Skin of body (tissue), 2 donors: ENCODE data around the gene UBAC1. TPM values are rescaled to one million over a fixed set of nuclear protein-coding genes. Genes with fewer than 3 reads are reported as not detected.
"Not testable (repeated sequence)": the region's sequence is repeated elsewhere in the genome, so short reads cannot be mapped to it uniquely, and the experiment has no call there.

Source experiments
- DNase-seq: peaks from one replicate; lab custom pipeline; 2025; lab: John Stamatoyannopoulos, UW
- total RNA-seq: library from RNA; depleted of rRNA; stranded (reverse); fragments of >200 nt; gene quantifications from one replicate; pipeline ENCODE4 v1.2.3, GENCODE V29; 2014

Gene UBAC1
- total RNA-seq, 1 donor from 2014 or later: 27.2 TPM

- DNase-seq: no peak
Measured at GRCh38 chr9:135978642-135979546, 17.7 kb upstream of the UBAC1 start.

- DNase-seq: no peak
Measured at GRCh38 chr9:135976944-135977343, 15.8 kb upstream of the UBAC1 start.

- no peak for DNase-seq
Measured at GRCh38 chr9:135976531-135976930, 15.4 kb upstream of the UBAC1 start.

- no peak for DNase-seq
Measured at GRCh38 chr9:135975834-135976233, 14.7 kb upstream of the UBAC1 start.

GRCh38 chr9:135974220-135974573 is 13.0 kb upstream of the UBAC1 start:
- DNase-seq: no peak

- DNase-seq: no peak
Measured at GRCh38 chr9:135973277-135974219, 12.4 kb upstream of the UBAC1 start.

GRCh38 chr9:135971892-135972291 is 10.7 kb upstream of the UBAC1 start:
- DNase-seq: no peak

GRCh38 chr9:135971111-135971766 is 10.1 kb upstream of the UBAC1 start:
- DNase-seq: peak; percentile 61

GRCh38 chr9:135970128-135970815 is 9.1 kb upstream of the UBAC1 start:
- DNase-seq: no peak

GRCh38 chr9:135969064-135969683 is 8.0 kb upstream of the UBAC1 start:
- no peak for DNase-seq

- no peak for DNase-seq
Measured at GRCh38 chr9:135968601-135969000, 7.4 kb upstream of the UBAC1 start.

- DNase-seq: no peak
Measured at GRCh38 chr9:135968083-135968476, 6.9 kb upstream of the UBAC1 start.

- DNase-seq: not testable (repeated sequence)
Measured at GRCh38 chr9:135966916-135967260, 5.7 kb upstream of the UBAC1 start.

GRCh38 chr9:135965124-135965756 is 4.1 kb upstream of the UBAC1 start:
- no peak for DNase-seq

- DNase-seq: no peak
Measured at GRCh38 chr9:135963938-135964337, 2.8 kb upstream of the UBAC1 start.

GRCh38 chr9:135963338-135963737 is 2.2 kb upstream of the UBAC1 start:
- DNase-seq: no peak

- DNase-seq: no peak
Measured at GRCh38 chr9:135962696-135963307, 1.6 kb upstream of the UBAC1 start.

GRCh38 chr9:135961811-135962695 is 880 bp upstream of the UBAC1 start:
- no peak for DNase-seq
